K562 (cell line): Measurements from ENCODE around the gene LY6G5B. TPM values are rescaled to one million over a fixed set of nuclear protein-coding genes. Genes with fewer than 3 reads are reported as not detected.

Experiments
- ARHGAP35 ChIP-seq: fragments of 450-650 bp; IDR thresholded peaks from 2 replicates; pipeline ENCODE4 v1.6.1; 2018; ENCODE audit not compliant: partially characterized antibody
- GABPB2 ChIP-seq: fragments of 250-450 bp; sonication (Bioruptor Pico); conservative IDR thresholded peaks from 2 replicates; pipeline ENCODE4 v1.5.1; 2021; ENCODE audit warnings: mild to moderate bottlenecking
- GTF2F1 ChIP-seq: IDR thresholded peaks from 2 replicates; pipeline ENCODE4 v1.6.1; 2011; ENCODE audit warnings: low read depth, low read length, improper control_type of control experiment
- HDAC3 ChIP-seq: fragments of 450-650 bp; IDR thresholded peaks from 2 replicates; pipeline ENCODE4 v1.6.1; 2018; ENCODE audit warnings: borderline replicate concordance, mild to moderate bottlenecking, moderate library complexity; ENCODE audit not compliant: partially characterized antibody
- HEY1 ChIP-seq: fragments of 250-450 bp; sonication (Bioruptor Pico); IDR thresholded peaks from 2 replicates; pipeline ENCODE4 v1.5.0; 2020; ENCODE audit warnings: mild to moderate bottlenecking, moderate library complexity, borderline replicate concordance
- JUND ChIP-seq, 2 experiments: IDR thresholded peaks; 2 replicates in 1 of 2; 3 replicates in 1 of 2; pipeline ENCODE4 v1.6.1; 2011; ENCODE audit warnings: borderline replicate concordance in 2 of 2, low read depth in 2 of 2, low read length in 2 of 2, improper control_type of control experiment in 1 of 2, missing biosample characterization in 1 of 2, missing genetic modification characterization in 1 of 2, missing genetic modification reagents in 1 of 2
- NCOA1 ChIP-seq: fragments of 450-650 bp; IDR thresholded peaks from 2 replicates; pipeline ENCODE4 v1.6.1; 2016; ENCODE audit warnings: low read depth
- NCOA4 ChIP-seq: fragments of 450-650 bp; IDR thresholded peaks from 2 replicates; pipeline ENCODE4 v1.6.1; 2018; ENCODE audit warnings: mild to moderate bottlenecking; ENCODE audit not compliant: partially characterized antibody
- RBM17 ChIP-seq: fragments of 200-400 bp; formaldehyde crosslinking; IDR thresholded peaks from 2 replicates; pipeline ENCODE4 v1.6.1; 2017; ENCODE audit warnings: low read depth, mild to moderate bottlenecking, low read length, borderline replicate concordance
- RBM39 ChIP-seq: fragments of 200-400 bp; formaldehyde crosslinking; optimal IDR thresholded peaks from 2 replicates; pipeline ENCODE3; 2018; ENCODE audit warnings: low read depth, low read length
- SMAD3 ChIP-seq: fragments of 450-650 bp; formaldehyde crosslinking; conservative IDR thresholded peaks from 2 replicates; pipeline ENCODE4 v1.4.0; 2020; ENCODE audit warnings: mild to moderate bottlenecking
- TAL1 ChIP-seq: fragments of 450-650 bp; IDR thresholded peaks from 2 replicates; pipeline ENCODE4 v1.6.1; 2016; ENCODE audit warnings: mild to moderate bottlenecking
- ZNF253 ChIP-seq: fragments of 250-450 bp; sonication (Bioruptor Pico); conservative IDR thresholded peaks from 2 replicates; pipeline ENCODE4 v1.6.1; 2021; ENCODE audit warnings: mild to moderate bottlenecking
- ZNF431 ChIP-seq: sonication (generic); formaldehyde crosslinking; IDR thresholded peaks from 2 replicates; pipeline ENCODE4 v1.8.0; 2022; ENCODE audit warnings: mild to moderate bottlenecking, missing genetic modification reagents
- ZNF561 ChIP-seq: fragments of 450-650 bp; formaldehyde crosslinking; conservative IDR thresholded peaks from 2 replicates; pipeline ENCODE4 v1.4.0; 2020; ENCODE audit warnings: mild to moderate bottlenecking, moderate library complexity
- ZNF589 ChIP-seq: fragments of 200-800 bp; sonication (Bioruptor generic); IDR thresholded peaks from 2 replicates; pipeline ENCODE4 v1.6.1; 2016; ENCODE audit warnings: low read depth, missing genetic modification characterization, missing compliant biosample characterization
- ZNF699 ChIP-seq: fragments of 250-450 bp; sonication (Bioruptor Pico); IDR thresholded peaks from 2 replicates; pipeline ENCODE4 v1.8.0; 2021; ENCODE audit warnings: mild to moderate bottlenecking, moderate library complexity; ENCODE audit not compliant: insufficient replicate concordance
- ZZZ3 ChIP-seq: fragments of 450-650 bp; IDR thresholded peaks from 2 replicates; pipeline ENCODE4 v1.6.1; 2016; ENCODE audit warnings: antibody characterized with exemption, mild to moderate bottlenecking, moderate library complexity
- polyA plus RNA-seq, 8 experiments: library from polyadenylated mRNA; depleted of rRNA in 4 of 8; stranded (reverse) in 5 of 8; unstranded in 3 of 8; fragments of >200 nt; fragmentation: Nextera tagmentation in 2 of 8; fragmentation: Illumina TruSeq in 1 of 8; extraction: Ambion mirVana in 2 of 8; extraction: Trizol in 1 of 8; gene quantifications; 2 replicates each; pipeline versions ENCODE4 v1.2.1 to v1.2.3, GENCODE V29; 2011 to 2014; ENCODE audit warnings: inconsistent platforms in 1 of 8, missing spikeins in 1 of 8
- total RNA-seq, 7 experiments: library from RNA; depleted of rRNA in 6 of 7; stranded (reverse); fragments of >200 nt in 6 of 7; fragmentation: Illumina TruSeq in 2 of 7; extraction: Trizol in 2 of 7; gene quantifications; 2 replicates each; pipeline versions ENCODE4 v1.2.1 to v1.2.3, GENCODE V29; 2011 to 2021; ENCODE audit warnings: low replicate concordance in 1 of 7
- TF ChIP-seq, protein P1 (sequence below): fragments of 450-650 bp; formaldehyde crosslinking; conservative IDR thresholded peaks from 2 replicates; pipeline ENCODE4 v1.4.0; 2022; ENCODE audit warnings: mild to moderate bottlenecking, missing genetic modification characterization
- TF ChIP-seq, protein P2 (sequence below): fragments of 450-650 bp; IDR thresholded peaks from 2 replicates; pipeline ENCODE4 v1.6.1; 2017; ENCODE audit warnings: mild to moderate bottlenecking, moderate library complexity
- TF ChIP-seq, protein P3 (sequence below): sonication (generic); formaldehyde crosslinking; IDR thresholded peaks from 2 replicates; pipeline ENCODE4 v1.8.0; 2022; ENCODE audit warnings: missing genetic modification reagents, mild to moderate bottlenecking, borderline replicate concordance
- TF ChIP-seq, protein P4 (sequence below): IDR thresholded peaks from 2 replicates; pipeline ENCODE4 v1.6.1; 2011; ENCODE audit not compliant: insufficient read length; ENCODE audit errors: extremely low read depth

Gene LY6G5B
- total and polyA plus RNA-seq, 9 of the 15 experiments (the other 6 are each of a cell fraction or from before 2014, with no cell fraction given), result 6.0 to 27.0 (median 7.5) TPM

DNA sequence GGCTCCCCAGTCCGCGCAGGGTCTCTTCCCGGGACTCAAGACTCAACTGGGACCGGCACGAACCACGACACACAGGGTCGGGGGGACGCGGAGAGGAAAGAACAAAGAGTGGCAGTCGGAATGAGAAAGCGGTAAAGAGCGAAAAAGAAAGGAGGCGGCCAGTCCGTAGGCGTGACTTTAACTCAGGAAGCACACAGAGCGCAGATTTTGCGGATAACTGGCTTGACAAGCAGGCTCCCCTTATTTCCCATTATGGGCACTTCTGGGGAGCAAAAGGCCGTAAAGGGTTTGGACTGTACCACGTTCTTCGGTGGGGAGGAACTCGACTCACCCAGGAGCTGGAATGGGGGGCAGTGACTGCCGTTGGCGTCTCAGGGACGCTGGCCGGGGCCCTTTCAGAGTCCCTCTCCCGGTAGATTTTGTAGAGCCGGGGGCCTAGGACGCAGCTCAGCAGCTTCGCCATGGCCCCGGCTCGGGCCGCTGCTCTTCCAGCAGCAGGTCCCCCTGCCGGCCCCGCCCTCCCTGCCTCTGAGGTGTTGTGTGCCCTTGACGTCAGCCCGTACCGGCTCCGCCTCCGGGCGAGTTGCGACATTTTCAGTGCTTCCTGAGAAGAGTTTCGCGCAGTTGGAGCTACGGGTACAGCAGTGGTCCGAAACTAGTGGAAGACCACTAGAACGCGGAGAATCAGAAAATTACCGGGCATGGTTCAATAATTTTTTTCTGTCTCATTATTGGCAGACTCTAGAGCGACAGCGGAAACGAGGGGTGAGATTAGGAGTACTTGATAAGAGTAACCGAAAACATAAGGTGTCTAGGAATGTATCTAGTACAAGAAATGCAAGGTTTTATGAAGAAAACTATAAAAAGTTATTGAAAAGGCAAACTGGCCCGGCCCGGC lies 33.3 kb downstream of the LY6G5B start, which contains the start of gene ABHD16A (continued):
- TF ChIP-seq, protein P1, sequence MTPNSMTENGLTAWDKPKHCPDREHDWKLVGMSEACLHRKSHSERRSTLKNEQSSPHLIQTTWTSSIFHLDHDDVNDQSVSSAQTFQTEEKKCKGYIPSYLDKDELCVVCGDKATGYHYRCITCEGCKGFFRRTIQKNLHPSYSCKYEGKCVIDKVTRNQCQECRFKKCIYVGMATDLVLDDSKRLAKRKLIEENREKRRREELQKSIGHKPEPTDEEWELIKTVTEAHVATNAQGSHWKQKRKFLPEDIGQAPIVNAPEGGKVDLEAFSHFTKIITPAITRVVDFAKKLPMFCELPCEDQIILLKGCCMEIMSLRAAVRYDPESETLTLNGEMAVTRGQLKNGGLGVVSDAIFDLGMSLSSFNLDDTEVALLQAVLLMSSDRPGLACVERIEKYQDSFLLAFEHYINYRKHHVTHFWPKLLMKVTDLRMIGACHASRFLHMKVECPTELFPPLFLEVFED (CRISPR knock-in tag), result 0 out of 2 replicates have a peak, but pooled peaks have one; percentile 11
- TF ChIP-seq ARHGAP35, result peak; percentile 7
- TF ChIP-seq ZNF253 (CRISPR knock-in tag), result no peak
- TF ChIP-seq GABPB2 (CRISPR knock-in tag), result no peak
- TF ChIP-seq SMAD3, result peak; percentile 8; the same call in 1 of the 2 replicates
- TF ChIP-seq GTF2F1, result no peak; the same call in 1 of the 2 replicates
- 0 out of 2 replicates have a peak, but pooled peaks have one; percentile 76 for TF ChIP-seq ZNF589 (CRISPR knock-in tag)
- TF ChIP-seq, protein P2, sequence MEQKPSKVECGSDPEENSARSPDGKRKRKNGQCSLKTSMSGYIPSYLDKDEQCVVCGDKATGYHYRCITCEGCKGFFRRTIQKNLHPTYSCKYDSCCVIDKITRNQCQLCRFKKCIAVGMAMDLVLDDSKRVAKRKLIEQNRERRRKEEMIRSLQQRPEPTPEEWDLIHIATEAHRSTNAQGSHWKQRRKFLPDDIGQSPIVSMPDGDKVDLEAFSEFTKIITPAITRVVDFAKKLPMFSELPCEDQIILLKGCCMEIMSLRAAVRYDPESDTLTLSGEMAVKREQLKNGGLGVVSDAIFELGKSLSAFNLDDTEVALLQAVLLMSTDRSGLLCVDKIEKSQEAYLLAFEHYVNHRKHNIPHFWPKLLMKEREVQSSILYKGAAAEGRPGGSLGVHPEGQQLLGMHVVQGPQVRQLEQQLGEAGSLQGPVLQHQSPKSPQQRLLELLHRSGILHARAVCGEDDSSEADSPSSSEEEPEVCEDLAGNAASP, result no peak
- no peak; the same call in 1 of the 2 replicates for TF ChIP-seq HEY1 (CRISPR knock-in tag)
- TF ChIP-seq ZZZ3, result no peak
- TF ChIP-seq RBM39, result peak; percentile 90
- peak; percentile 90 for TF ChIP-seq JUND (IDR thresholded peaks at IDR 0.05; ENCODE audit: borderline replicate concordance, low read depth, low read length)
- peak; percentile 80; the same call in 1 of the 3 replicates for TF ChIP-seq JUND (tag; IDR thresholded peaks at IDR 0.05; ENCODE audit: borderline replicate concordance, low read depth, low read length)
- TF ChIP-seq NCOA1, result peak; percentile 39
- no peak for TF ChIP-seq ZNF699 (CRISPR knock-in tag)
- no peak for TF ChIP-seq ZNF431
- TF ChIP-seq, protein P3, sequence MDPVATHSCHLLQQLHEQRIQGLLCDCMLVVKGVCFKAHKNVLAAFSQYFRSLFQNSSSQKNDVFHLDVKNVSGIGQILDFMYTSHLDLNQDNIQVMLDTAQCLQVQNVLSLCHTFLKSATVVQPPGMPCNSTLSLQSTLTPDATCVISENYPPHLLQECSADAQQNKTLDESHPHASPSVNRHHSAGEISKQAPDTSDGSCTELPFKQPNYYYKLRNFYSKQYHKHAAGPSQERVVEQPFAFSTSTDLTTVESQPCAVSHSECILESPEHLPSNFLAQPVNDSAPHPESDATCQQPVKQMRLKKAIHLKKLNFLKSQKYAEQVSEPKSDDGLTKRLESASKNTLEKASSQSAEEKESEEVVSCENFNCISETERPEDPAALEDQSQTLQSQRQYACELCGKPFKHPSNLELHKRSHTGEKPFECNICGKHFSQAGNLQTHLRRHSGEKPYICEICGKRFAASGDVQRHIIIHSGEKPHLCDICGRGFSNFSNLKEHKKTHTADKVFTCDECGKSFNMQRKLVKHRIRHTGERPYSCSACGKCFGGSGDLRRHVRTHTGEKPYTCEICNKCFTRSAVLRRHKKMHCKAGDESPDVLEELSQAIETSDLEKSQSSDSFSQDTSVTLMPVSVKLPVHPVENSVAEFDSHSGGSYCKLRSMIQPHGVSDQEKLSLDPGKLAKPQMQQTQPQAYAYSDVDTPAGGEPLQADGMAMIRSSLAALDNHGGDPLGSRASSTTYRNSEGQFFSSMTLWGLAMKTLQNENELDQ (CRISPR knock-in tag), result no peak
- peak; percentile 47 for TF ChIP-seq NCOA4
- TF ChIP-seq, protein P4, sequence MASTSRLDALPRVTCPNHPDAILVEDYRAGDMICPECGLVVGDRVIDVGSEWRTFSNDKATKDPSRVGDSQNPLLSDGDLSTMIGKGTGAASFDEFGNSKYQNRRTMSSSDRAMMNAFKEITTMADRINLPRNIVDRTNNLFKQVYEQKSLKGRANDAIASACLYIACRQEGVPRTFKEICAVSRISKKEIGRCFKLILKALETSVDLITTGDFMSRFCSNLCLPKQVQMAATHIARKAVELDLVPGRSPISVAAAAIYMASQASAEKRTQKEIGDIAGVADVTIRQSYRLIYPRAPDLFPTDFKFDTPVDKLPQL, result peak; percentile 45
- no peak for TF ChIP-seq ZNF561 (CRISPR knock-in tag)
- TF ChIP-seq TAL1, result no peak; the same call in 1 of the 2 replicates
- no peak for TF ChIP-seq HDAC3
- no peak for TF ChIP-seq RBM17
